Transverse colon (tissue), 3 donors: ENCODE measurements around the gene CIC.

Experiments used
- EP300 ChIP-seq: sonication (generic); formaldehyde crosslinking; IDR thresholded peaks from one replicate; pipeline ENCODE4 v1.6.1; 2017; ENCODE audit warnings: antibody characterized with exemption, low read depth
- POLR2A ChIP-seq: fragments of 450-650 bp; IDR thresholded peaks from one replicate; pipeline ENCODE4 v1.6.1; 2016; ENCODE audit warnings: antibody characterized with exemption, mild to moderate bottlenecking, moderate library complexity
- TF ChIP-seq, protein P1 (sequence below), 5 experiments: fragments of 200-600 bp in 3 of 5; fragments of 450-650 bp in 2 of 5; sonication (generic) in 3 of 5; IDR thresholded peaks; 1 replicate in 2 of 5; 2 replicates in 3 of 5; pipeline ENCODE4 v1.5.1; 2016 to 2017; ENCODE audit warnings: antibody characterized with exemption in 5 of 5, inconsistent platforms in 3 of 5, mild to moderate bottlenecking in 2 of 5, moderate library complexity in 1 of 5

DNA sequence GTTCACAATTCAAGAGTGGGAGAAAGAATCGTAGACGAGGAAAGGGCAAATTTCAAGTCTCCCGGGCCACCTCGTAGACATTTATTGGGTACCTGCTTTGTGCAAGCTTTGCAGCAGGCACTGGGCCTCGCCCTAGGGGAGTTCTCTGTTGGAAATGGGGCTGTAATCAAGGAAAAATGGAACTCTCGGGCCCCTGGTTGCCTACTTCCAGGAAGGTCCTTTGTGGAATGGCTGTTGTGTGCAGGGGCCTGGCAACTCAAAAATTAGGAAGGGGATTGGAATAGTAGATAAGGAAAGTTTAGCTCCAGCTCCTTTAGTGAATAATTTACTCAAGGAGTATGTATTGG, 48.3 kb upstream of the CIC start:
- TF ChIP-seq, protein P1, sequence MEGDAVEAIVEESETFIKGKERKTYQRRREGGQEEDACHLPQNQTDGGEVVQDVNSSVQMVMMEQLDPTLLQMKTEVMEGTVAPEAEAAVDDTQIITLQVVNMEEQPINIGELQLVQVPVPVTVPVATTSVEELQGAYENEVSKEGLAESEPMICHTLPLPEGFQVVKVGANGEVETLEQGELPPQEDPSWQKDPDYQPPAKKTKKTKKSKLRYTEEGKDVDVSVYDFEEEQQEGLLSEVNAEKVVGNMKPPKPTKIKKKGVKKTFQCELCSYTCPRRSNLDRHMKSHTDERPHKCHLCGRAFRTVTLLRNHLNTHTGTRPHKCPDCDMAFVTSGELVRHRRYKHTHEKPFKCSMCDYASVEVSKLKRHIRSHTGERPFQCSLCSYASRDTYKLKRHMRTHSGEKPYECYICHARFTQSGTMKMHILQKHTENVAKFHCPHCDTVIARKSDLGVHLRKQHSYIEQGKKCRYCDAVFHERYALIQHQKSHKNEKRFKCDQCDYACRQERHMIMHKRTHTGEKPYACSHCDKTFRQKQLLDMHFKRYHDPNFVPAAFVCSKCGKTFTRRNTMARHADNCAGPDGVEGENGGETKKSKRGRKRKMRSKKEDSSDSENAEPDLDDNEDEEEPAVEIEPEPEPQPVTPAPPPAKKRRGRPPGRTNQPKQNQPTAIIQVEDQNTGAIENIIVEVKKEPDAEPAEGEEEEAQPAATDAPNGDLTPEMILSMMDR (IDR thresholded peaks at IDR 0.05): no peak
- TF ChIP-seq POLR2A (no peak), EP300 (no peak)
